Pons (tissue), 1 donor: ENCODE results near the gene ADIPOR1.
"Not testable (repeated sequence)": the region's sequence is repeated elsewhere in the genome, so short reads cannot be mapped to it uniquely, and the experiment has no call there.

Experiments used
- DNase-seq: peaks from one replicate; pipeline ENCODE4 v3.0.0-alpha.2; 2016; ENCODE audit warnings: low spot score

ADIPOR1 gene, protein sequence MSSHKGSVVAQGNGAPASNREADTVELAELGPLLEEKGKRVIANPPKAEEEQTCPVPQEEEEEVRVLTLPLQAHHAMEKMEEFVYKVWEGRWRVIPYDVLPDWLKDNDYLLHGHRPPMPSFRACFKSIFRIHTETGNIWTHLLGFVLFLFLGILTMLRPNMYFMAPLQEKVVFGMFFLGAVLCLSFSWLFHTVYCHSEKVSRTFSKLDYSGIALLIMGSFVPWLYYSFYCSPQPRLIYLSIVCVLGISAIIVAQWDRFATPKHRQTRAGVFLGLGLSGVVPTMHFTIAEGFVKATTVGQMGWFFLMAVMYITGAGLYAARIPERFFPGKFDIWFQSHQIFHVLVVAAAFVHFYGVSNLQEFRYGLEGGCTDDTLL

DNA sequence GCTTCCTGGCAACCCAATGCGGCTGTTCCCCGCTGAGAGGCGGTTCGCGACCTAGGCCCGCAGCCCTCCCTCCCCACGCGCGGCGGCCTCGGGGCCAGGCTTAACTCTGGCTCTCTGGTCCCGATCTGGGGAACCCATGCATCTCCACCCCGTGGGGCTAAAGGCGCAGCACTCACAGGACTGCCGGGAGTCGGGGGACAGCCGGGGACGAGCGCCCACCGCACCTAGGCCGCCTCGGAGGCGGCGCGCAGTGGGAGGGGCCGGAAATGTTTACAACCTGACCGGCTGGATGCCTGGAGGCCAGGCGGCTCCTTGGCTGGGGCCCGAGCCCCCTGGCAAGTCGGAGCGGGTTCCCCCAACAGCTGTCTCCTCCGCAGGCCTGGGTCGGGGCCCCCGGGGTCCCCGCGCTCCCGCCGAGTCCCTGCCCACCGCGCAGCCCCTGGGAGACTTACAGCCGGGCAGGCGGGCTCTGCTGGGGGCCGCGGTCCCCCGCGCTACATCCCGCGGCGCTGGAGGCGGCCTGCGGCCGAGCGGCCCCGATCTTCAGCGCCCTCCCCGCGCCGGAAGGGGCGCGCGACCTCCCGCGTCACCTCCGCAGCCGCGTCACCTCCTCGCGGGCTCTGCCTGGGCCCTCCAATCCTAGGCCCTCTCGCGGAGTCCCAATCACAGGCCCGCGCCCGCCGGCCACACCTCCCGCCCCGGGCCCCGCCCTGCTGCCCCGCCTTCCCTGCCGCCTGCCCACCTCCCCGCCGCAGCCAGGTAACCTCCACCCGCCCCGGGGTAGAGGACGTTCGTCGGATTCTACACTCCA lies at the start of gene ADIPOR1:
Gene ADIPOR1, minus strand, starts transcription at position 580 of the 811 bp plus-strand sequence. CDS start 7,242 bp downstream, outside the sequence.
- DNase-seq, result peak; percentile 87

DNA sequence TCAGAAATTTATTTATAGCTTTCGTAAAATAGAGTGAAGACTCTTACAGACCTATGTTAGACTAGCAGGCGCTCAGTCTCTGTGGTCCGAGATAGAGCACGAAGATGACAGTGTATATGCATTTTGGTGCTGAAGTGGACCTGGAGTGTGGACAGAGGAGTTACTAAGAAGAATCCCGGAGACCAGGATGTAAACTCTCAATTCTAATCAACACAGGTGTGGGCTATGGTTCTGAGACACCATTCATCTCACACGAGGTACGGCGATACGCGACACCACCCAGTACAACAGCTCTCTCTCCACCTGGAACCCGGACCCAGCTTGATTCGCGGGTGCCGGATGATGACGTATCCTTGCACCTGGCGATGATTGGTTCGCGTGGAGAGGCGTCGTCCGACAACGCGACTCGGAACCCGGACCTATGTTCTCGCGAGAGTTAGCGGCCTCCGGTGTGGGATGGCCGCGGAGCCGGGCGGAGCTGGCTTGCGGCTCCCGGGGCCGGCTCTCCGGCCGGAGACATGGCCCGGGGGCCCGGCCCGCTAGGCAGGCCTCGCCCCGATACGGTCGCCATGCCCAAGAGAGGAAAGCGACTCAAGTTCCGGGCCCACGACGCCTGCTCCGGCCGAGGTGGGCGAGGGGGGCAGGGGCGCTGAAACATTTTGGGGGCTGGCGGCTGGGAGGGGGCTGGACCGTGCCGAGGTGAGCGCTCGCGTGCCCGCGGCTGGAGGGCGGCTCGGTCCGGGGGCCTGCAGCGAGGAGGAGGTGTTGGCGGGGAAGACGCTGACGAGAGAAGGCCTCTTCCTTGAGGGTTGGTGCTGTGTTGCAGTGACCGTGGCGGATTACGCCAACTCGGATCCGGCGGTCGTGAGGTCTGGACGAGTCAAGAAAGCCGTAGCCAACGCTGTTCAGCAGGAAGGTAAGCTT lies 49.1 kb upstream of the ADIPOR1 start, which contains the start of gene TMEM183A:
Gene TMEM183A, plus strand, starts transcription at position 427 of the 924 bp plus-strand sequence. Its CDS starts 92 bp downstream, at position 519.
- DNase-seq, result peak; percentile 95

DNA sequence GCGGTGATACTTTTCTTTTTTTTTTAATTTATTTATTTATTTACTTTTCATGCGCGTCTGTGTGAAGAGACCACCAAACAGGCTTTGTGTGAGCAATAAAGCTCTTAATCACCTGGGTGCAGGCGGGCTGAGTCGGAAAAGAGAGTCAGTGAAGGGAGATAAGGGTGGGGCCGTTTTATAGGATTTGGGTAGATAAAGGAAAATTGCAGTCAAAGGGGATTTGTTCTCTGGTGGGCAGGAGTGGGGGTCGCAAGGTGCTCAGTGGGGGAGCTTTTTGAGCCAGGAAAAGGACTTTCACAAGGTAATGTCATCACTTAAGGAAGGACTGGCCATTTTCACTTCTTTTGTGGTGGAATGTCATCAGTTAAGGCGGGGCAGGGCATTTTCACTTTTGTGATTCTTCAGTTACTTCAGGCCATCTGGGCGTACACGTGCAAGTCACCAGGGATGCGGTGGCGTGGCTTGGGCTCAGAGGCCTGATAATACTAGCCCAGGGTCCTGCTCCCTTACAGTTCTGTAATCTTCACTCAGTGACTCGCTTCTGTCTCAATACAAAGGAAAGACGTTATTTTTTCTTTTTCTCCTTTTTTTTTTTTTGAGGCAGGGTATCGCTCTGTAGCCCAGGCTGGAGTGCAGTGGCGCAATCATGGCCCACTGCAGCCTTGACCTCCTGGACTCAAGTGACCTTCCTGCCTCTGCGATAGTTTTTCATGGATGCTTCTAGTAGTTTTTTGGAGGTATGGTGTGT lies 47.5 kb upstream of the ADIPOR1 start:
- DNase-seq, result not testable (repeated sequence)

DNA sequence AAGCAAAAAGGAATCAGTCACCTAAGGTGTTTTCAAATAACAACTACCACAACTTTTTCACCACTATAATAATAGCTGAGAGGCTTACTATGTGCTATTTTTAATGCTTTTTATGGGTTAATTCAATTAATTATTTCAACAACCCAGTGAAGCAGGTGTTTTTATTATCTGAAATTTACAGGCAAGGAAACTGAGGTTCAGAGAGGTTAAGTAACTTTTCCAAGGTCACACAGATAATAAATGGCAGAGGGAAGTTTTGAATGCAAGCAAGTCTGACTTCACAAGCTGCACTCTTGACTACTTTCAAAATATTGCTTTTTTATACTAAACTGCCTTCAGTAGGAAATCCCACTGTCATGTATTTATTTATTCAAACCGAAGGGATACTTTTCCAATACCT lies 44.8 kb upstream of the ADIPOR1 start:
- DNase-seq, result no peak

DNA sequence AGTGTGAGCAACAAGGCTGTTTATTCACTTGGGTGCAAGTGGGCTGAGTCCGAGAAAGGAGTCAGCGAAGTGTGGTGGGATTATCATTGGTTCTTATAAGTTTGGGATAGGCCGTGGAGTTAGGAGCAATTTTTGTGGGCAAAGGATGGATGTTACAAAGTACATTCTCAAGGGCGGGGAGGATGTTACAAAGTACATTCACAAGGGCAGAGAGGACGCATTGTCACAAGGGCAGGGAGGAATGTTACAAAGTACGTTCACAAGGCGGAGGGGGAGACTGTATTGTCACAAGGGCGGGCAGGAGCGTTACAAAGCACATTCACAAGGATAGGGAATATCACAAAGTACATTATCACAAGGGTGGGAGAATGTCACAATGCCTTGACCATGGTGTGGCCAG lies 43.9 kb upstream of the ADIPOR1 start:
- no peak for DNase-seq

DNA sequence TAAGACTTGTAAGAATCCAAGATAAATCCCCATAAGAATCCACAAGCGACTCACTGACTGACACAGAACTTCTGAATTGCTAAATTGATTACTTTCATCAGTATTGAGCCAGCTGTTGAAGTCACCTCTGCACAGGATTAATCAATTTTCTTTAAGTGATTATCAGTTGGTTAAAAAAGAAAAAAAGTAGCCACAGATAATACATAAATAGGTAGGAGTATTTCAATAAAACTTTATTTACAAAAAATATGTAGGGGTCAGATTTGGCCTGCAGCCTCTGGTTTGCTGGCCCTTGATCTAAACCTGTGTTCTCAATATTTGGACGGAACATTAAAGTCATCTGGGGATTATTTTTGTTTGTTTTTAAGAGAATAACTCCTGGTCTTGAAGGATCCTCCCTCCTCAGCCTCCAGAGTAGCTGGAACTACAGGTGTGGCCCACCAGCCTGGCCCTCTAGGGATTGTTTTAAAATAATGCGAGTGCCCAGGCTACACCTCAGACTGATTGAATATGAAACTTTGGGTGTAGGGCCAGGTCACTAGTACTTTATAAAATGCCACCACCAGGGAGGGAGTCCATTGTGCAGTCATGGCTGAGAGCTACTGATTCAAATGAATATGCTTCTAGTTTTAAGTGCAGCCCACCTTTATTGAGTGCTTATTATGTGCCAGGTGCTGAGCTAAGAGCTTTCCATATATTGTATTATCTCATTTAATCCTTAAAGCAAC lies 42.3 kb upstream of the ADIPOR1 start:
- no peak for DNase-seq

DNA sequence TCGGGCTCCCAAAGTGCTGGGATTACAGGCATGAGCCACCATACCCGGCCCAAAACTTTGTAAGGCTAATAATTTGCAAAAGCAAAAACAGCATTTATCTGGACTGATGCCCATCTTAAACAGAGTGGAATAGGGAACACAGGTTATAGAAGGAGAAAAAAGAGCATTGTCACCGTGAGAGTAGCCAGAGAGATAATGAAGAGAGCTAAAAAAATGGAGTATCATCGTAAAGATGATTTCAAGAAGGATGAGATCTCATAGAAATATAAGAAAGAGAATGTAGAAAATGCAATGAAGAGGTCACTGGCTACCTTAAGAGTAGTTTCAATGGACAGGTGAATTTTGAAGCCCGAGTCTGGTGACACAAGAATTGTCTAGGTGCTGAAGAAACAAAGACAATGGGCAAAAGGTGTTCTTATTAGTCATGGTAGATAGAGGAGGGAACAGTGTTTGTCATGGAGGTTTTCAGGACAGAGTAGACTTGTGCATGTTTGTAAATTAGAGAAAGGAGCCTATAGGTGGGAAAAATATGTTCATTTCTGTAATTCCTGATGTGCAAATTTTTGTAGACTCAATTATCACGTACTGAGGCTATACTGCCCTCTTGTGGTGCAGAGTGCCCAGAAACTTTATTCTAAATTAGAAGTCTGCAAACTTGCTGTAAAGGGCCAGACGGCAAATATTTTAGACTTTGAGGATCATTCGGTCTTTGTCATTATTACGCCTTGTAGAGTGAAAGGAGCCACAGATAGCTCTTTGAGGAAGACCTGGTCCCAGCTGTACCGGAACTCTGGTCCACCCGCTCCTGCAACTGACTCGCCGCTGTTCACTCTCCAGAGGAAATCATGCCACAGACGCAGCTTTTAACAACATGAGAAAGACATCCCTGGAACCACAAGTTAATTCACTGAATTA lies 41.0 kb upstream of the ADIPOR1 start:
- peak; percentile 56 for DNase-seq

DNA sequence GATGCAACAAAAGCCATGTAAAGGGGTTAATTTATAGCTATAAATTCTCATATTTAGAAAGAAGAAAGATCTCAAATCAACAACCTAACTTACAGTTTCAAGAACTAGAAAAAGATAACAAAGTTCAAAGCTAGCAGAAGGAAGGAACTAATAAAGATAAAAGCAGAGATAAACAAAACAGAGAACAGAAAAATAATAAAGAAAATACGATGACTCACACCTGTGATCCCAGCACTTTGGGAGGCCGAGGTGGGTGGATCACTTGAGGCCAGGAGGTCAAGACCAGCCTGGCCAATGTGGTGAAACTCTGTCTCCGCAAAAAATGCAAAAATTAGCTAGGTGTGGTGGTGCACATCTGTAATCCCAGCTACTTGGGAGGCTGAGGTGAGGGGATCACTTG lies 36.6 kb upstream of the ADIPOR1 start:
- DNase-seq, result no peak

DNA sequence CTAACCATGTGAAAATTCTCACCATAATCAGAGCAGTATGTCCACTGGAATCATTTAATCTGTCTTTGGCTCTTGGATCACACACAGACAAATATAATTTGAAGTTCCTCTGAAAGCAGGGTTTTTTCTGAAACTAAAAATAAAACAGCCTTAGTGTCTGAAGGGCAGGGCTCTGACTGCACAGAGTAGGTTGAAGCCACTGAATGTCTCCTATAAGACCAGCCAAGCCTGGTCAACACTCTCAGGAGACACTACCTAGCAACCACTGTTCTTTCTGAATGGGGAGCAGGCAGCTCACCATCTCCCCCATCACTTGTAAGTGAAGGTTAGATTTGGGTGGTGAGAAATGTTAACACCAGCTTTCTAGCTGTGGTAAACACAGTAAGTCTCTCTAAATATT lies 33.0 kb upstream of the ADIPOR1 start:
- no peak for DNase-seq

DNA sequence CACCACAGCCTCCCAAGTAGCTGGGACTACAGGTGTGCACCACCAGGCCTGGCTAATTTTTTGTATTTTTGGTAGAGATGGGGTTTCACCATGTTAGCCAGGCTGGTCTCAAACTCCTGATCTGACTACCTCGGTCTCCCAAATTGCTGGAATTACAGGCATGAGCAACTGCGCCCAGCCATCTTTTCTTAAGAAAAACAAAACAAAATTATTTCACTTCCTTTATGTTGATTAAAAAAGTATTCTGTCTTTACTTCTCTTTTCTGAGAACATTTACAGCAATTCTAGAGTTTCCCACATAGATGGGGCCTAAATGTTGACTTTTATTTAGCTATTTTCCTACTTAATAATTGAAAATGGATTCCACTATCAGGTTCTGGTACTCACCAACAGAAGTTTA lies 31.8 kb upstream of the ADIPOR1 start:
- no peak for DNase-seq

DNA sequence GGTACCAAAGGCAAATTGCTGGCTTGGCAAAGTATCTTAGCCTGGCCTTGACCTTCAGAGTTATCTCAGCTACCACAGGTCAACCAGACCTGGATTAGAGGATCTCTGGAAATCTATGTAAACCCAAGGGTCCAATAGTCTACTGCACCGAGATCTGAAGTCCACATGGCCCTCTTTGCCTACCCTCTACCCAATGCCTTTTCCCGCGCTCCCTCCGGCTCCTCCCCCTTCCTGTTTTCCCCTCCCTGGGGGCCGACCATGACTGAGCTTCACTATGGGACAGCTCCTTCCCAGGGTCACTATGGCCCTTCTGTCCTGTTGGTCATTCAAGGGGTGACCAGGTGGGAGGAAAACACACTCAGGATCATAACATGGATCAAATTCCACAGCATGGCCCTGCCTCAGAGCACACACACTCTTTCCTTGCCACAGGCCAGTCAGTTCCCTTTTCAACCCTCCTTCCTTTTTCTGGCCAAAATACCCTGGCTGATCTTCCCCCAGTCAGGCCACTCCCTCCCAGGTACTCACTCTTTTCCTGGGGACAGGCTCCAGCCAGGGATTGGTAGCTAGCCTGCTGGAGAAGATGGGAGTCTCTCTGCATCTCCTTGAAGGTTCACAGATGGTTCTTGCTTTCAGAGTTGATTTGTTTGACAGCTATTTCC lies 29.9 kb upstream of the ADIPOR1 start:
- DNase-seq, result no peak

DNA sequence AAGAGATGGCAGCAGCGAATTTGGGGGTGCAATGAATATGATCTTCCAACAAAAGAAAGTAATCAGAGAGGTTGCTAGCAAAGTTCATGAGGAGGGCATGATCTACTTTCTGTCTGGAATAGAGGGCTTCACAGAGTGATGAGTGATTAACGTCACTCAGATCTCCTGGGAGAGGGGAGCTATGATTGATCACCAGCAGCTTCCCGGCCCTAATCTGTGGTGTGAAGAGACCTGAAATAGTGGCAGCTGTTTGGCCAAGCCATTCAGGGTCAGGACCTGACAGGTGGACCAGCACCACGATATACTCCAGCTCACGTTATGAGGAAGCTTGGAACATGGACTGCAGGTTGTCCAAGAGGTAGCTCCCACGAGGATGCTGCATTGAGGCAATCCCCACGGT lies 29.1 kb upstream of the ADIPOR1 start:
- no peak for DNase-seq

DNA sequence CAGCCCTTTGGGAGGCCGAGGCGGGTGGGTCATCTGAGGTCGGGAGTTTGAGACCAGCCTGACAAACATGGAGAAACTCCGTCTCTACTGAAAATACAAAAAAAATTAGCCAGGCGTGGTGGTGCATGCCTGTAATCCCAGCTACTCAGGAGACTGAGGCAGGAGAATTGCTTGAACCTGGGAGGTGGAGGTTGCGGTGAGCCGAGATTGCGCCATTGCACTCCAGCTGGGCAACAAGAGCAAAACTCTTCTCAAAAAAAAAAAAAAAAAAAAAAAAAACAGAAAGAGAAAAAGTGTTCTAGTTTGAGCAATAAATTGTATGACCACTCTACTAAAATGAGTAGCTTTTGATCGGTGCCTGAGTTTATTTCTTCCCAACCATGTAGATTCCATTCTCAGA lies 28.0 kb upstream of the ADIPOR1 start:
- not testable (repeated sequence) for DNase-seq

DNA sequence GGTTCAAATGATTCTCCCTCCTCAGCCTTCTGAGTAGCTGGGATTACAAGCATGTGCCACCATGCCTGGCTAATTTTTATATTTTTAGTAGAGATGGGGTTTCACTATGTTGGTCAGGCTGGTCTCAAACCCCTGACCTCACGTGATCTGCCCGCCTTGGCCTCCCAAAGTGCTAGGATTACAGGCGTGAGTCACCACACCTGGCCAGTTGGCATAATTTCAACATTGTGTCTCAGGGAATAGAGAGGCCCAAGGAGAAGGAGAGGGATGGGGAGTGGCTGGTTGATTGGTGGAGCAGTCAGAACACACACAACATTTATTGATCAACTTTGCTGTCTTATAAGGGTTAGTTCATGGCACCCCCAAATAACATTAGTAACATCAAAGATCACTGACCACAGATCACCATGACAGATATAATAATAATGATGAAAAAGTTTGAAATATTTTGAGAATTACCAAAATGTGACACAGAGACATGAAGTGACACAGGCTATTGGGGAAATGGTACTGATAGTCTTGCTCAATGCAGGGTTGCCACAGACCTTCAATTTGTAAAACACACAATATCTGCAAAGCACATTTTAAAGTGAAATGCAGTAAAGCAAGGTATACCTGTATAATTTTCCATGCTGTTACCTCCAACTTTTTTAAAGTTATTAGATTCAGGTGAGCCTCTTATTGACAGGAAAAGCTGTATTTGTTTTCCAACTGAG lies 24.8 kb upstream of the ADIPOR1 start:
- no peak for DNase-seq

DNA sequence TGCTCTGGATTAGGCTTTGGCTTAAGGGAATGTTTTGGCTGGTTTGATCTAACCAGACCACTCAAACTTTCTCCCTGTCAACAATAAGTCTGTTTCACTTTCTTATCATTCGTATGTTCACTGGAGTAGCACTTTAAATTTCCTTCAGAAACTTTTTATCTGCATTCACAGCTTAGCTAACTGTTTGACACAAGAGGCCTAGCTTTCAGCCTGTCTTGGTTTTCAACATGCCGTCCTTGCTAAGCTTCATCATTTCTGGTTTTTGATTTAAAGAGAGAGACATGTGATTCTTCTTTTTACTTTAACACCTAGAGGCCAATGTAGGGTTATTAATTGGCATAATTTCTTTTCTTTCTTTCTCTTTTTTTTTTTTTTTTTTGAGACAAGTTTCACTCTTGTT lies 23.8 kb upstream of the ADIPOR1 start:
- no peak for DNase-seq

DNA sequence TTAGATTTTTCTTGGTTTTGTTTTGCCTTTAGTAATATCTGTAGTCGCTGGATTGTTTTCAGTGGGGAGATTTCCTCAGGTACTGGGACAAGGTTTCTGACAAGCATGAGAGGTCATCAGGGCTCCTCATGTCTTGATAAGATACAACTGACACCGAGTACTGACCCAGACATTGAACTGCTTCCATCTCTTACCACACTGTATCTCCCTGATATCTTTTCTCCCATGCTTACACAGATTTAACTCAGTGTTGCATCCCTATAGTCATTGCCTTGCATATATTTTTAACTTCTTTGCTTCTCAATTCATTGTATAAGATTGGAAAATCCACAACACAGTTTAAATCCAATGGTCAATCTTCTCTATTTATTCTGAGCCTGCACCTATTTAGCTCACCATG lies 21.3 kb upstream of the ADIPOR1 start:
- no peak for DNase-seq

DNA sequence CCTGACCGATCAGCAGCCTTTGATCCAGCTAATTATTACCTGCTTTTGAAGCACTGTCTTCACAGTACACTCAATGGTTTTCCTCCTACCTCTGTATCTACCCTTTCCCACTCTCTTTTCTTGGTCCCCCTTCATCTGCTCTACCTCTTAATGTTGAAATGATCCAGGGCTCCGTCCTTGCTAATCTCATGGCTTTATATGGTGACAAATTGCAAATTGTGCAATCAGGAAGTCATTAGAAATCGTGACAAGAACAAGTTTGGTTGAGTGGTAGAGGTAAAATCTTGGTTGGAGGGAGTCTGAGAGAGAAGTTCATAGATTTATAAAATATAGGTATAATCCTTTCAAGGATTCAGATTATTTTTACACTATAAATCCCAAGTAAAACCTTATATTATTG lies 18.5 kb upstream of the ADIPOR1 start:
- DNase-seq, result no peak

DNA sequence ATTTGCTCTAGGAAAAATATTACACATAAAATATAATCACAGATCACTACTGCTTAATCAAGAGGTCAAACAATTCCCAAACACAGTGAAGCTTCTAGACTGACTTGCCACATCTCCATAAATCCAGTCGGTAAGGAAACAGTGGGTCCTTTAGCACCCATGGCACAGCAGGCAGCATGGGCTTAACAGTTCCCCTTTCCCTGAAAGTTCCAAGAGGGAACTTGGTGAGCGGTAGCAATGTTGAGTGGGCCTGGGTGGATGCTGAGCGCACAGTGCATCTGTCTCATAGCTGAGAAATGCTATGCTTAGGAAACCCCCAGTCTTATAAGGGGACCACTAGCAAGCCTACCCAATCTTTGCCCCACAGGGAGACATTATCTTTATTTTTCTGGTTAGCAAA lies 16.7 kb upstream of the ADIPOR1 start:
- no peak for DNase-seq
